HG02642 (cell line): ENCODE data around the gene TEKTIP1.
"Not testable (repeated sequence)": the region's sequence is repeated elsewhere in the genome, so short reads cannot be mapped to it uniquely, and the experiment has no call there.

Experiments used
- ATAC-seq: cut with Tn5 transposase; IDR thresholded peaks from one replicate; pipeline ENCODE4 v1.9.1; 2021; ENCODE audit warnings: mild to moderate bottlenecking; ENCODE audit not compliant: unreplicated experiment, poor library complexity

The TEKTIP1 gene

DNA sequence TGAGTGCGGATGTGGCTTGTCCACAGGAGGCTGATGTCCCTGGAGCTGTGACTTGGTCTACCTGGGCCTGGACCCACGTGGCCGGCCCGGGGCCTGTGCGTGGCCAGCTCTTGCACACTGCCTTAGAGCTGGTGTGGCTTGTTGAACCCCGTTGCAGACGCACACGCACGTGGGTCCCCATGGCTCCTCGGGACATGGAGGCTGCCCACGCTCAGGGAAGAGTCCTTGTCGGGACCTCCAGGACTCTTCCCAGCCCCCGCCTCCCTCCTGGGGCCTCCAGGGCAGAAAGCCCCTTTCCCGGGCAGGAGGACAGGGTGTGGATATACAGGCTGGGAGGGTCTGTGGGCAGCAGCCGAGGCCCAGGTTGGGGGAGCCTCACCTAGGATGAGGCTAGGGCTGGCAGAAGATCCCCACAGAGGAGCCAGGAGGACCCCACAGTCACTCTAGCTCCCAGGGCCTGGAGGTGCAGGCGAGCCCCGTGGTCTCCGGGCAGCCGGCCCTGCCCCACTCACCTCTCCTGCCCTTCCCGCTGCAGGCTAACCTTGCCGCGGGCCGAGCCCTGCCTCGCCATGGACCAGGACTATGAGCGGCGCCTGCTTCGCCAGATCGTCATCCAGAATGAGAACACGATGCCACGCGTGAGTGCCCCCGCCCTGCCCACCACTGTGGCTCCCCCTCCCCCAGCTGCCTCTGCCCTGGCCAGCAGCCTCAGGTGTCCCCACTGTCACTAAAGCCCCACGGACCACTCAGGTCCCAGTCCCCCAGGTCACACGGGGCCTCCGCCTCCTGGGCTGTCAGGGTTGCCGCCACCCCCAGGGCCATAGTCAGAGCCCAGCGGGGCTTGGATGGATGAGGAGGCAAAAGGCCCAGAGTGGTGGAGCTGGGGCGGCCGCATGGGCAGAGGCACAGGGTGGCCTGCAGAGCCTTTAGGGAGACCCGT lies 16.3 kb upstream of the TEKTIP1 start:
- ATAC-seq, result no peak

GRCh38 chr19:3523361-3524077 lies 15.5 kb upstream of the TEKTIP1 start:
- no peak for ATAC-seq

DNA sequence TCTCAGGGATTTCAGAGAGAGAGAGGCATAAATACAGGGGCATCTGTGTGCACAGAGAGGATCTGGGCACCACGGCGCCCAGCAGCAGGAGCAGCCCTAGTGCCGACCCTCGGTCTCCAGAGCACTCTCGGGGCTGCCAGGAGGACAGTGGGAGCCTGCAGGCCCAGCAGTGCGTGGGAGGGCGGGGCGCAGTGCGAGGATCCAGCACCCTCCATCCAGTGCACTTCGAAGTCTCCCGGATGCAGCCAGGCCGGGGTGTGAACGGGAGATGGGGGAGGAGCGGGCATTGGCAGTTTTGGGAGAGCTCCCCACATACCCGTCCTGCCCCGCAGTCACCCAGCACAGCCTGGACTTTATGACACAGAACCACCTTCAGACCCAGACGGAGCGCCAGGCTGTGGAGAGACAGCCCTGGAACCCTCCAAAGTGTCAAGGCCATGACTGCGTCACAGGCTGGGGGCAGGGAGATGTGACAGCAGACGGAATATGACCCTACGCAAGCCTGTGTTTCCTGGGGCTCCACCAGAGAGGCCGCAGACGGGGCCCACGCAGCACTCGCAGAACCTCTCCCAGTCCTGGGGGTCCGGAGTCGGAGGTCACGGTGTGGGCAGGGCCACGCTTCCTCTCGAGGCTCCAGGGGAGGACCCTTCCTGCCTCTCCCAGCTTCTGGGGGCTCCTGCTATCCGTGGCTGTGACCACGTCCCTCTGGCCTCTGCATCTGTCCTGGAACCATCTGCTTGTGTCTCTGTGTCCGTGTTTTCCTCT lies 14.7 kb upstream of the TEKTIP1 start:
- ATAC-seq, result no peak

DNA sequence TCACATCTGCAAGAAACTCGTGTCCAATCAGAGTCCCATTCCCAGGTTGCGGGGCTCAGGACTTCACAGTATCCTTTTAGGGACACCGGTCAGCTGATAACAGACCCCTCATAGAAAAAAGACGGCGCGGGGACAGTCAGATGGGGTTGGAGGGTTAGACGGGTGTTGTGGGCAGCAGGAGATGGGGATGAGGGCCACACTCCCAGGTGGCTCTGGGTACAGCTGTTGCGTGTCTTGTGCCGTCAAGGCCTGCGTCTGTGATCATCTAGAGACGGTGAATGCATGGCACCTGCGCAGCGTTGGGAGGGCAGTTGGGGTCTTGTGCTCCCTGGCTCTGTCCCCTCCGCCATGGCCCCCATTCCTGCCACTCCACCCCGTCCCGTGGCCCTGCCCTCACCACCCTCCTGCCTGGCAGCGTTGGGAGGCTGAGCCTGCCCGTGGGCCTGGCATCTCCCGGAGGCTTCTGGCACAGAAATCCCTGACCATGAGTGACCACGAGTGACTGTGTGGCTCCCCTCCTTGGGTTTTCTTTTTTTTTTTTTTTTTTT lies 14.0 kb upstream of the TEKTIP1 start:
- no peak for ATAC-seq

GRCh38 chr19:3526507-3527237 lies 12.3 kb upstream of the TEKTIP1 start:
- no peak for ATAC-seq

- ATAC-seq, result no peak
These were observed 11.6 kb upstream of the TEKTIP1 start for GRCh38 chr19:3527238-3527910.

DNA sequence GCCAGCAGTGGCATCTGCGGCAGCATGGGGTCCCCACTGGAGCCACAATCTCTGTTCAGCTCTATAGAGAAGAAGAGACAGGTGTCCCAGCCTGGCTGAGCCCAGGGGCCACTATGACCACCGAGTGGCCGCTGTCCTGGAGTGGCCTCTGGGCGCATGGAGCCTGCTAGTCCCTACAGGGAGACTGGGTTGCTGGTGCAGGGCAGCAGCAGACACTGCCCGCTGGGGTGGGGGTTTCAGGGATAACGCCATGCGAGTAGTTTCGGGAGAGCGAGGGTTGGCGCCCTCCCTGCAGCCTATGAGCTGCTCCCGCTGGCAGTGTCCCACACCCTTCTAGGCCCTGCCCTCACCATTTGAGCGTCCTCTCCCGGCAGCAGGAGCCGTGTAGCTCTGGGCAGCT lies 10.9 kb upstream of the TEKTIP1 start:
- ATAC-seq, result no peak

DNA sequence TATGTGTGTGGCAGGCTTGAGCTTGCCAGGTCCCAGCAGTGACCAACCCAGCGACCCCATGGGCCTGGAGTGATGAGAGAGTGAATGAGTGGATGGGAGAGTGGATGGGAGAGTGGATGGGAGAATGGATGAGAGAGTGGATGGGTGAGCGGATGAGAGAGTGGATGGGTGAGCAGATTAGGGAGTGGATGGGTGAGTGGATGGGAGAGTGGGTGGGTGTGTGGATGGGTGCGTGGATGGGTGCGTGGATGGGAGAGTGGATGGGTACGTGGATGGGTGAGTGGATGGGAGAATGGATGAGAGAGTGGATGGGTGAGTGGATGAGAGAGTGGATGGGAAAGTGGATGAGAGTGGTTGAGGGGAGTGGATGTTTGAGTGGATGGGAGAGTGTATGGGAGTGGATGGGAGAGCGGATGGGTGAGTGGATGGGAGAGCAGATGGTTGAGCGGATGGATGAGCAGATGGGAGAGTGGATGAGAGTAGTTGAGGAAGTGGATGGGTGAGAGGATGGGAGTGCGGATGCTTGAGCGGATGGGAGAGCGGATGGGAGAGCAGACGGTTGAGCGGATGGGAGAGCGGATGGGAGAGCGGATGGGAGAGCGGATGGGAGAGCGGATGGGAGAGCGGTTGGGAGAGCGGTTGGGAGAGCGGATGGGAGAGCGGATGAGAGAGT lies 10.3 kb upstream of the TEKTIP1 start:
- ATAC-seq, result no peak

GRCh38 chr19:3529299-3529698 lies 9.7 kb upstream of the TEKTIP1 start:
- ATAC-seq, result not testable (repeated sequence)

GRCh38 chr19:3530389-3530788 lies 8.6 kb upstream of the TEKTIP1 start:
- ATAC-seq, result no peak

DNA sequence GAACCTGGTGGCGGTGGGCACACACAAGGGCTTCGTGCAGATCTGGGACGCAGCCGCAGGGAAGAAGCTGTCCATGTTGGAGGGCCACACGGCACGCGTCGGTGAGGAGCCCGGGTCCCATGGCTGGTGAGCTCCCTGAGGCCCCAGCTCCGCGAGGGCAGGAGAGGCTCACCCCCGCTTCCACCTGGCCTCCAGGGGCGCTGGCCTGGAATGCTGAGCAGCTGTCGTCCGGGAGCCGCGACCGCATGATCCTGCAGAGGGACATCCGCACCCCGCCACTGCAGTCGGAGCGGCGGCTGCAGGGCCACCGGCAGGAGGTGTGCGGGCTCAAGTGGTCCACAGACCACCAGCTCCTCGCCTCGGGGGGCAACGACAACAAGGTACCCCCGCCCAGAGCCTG lies 7.3 kb upstream of the TEKTIP1 start:
- no peak for ATAC-seq

GRCh38 chr19:3532154-3532786 lies 6.7 kb upstream of the TEKTIP1 start:
- ATAC-seq, result no peak

- no peak for ATAC-seq
These were observed 5.9 kb upstream of the TEKTIP1 start for GRCh38 chr19:3533033-3533432.

GRCh38 chr19:3533563-3534216 lies 5.3 kb upstream of the TEKTIP1 start:
- no peak for ATAC-seq

- no peak for ATAC-seq
These were observed 4.4 kb upstream of the TEKTIP1 start for GRCh38 chr19:3534375-3535234.

- ATAC-seq, result no peak
These were observed 3.8 kb upstream of the TEKTIP1 start for GRCh38 chr19:3535235-3535535.

- ATAC-seq, result no peak
These were observed 3.4 kb upstream of the TEKTIP1 start for GRCh38 chr19:3535563-3535965.
